HG03442 (cell line): Measurements from ENCODE around the gene CYB5RL.
"Not testable (repeated sequence)": the region's sequence is repeated elsewhere in the genome, so short reads cannot be mapped to it uniquely, and the experiment has no call there.

Experiments
- ATAC-seq: cut with Tn5 transposase; IDR thresholded peaks from one replicate; pipeline ENCODE4 v1.9.1; 2021; ENCODE audit warnings: mild to moderate bottlenecking, moderate library complexity; ENCODE audit not compliant: unreplicated experiment

The CYB5RL gene

GRCh38 chr1:54190526-54190925 is 9.3 kb downstream of the CYB5RL start:
- no peak for ATAC-seq

- no peak for ATAC-seq
Measured at GRCh38 chr1:54188291-54188690, 11.5 kb downstream of the CYB5RL start.

- ATAC-seq = no peak
Measured at GRCh38 chr1:54186056-54186455, 13.8 kb downstream of the CYB5RL start.

- no peak for ATAC-seq
Measured at GRCh38 chr1:54180701-54181360, 19.0 kb downstream of the CYB5RL start.

GRCh38 chr1:54178296-54179070 is 21.3 kb downstream of the CYB5RL start:
- ATAC-seq = no peak

- no peak for ATAC-seq
Measured at GRCh38 chr1:54177726-54178125, 22.1 kb downstream of the CYB5RL start.

- no peak for ATAC-seq
Measured at GRCh38 chr1:54176621-54177327, 23.1 kb downstream of the CYB5RL start.

- no peak for ATAC-seq
Measured at GRCh38 chr1:54174106-54174505, 25.7 kb downstream of the CYB5RL start.

- no peak for ATAC-seq
Measured at GRCh38 chr1:54173681-54174080, 26.1 kb downstream of the CYB5RL start.

GRCh38 chr1:54172614-54173599 is 26.9 kb downstream of the CYB5RL start:
- no peak for ATAC-seq

GRCh38 chr1:54171606-54172005 is 28.2 kb downstream of the CYB5RL start:
- ATAC-seq = no peak

GRCh38 chr1:54171016-54171415 is 28.8 kb downstream of the CYB5RL start:
- ATAC-seq = no peak

GRCh38 chr1:54169068-54169467 is 30.8 kb downstream of the CYB5RL start:
- no peak for ATAC-seq

GRCh38 chr1:54168206-54168965 is 31.4 kb downstream of the CYB5RL start:
- no peak for ATAC-seq

- ATAC-seq = no peak
Measured at GRCh38 chr1:54167422-54168139, 32.2 kb downstream of the CYB5RL start.

- ATAC-seq = not testable (repeated sequence)
Measured at GRCh38 chr1:54166357-54166756, 33.5 kb downstream of the CYB5RL start.

GRCh38 chr1:54165146-54165545 is 34.7 kb downstream of the CYB5RL start:
- no peak for ATAC-seq

- no peak for ATAC-seq
Measured at GRCh38 chr1:54163573-54163972, 36.3 kb downstream of the CYB5RL start.

GRCh38 chr1:54163051-54163450 is 36.8 kb downstream of the CYB5RL start:
- no peak for ATAC-seq
